Ascending aorta (tissue), 2 donors: Measurements from ENCODE around the gene MELK. TPM values are rescaled to one million over a fixed set of nuclear protein-coding genes. Genes with fewer than 3 reads are reported as not detected.
"Not testable (repeated sequence)": the region's sequence is repeated elsewhere in the genome, so short reads cannot be mapped to it uniquely, and the experiment has no call there.

ENCODE experiments used
- DNase-seq, 2 donors: peaks; one replicate each; pipeline ENCODE4 v3.0.0-alpha.2; 2019; ENCODE audit warnings: low spot score in 2 of 2
- H3K27ac ChIP-seq, 2 donors: fragments of 200-600 bp; sonication (generic); one replicate each; pipeline ENCODE4 v1.5.1; 2016 to 2017; ENCODE audit warnings: mild to moderate bottlenecking in 1 of 2
- H3K27me3 ChIP-seq: fragments of 200-600 bp; sonication (generic); one replicate; pipeline ENCODE4 v1.5.1; 2017
- H3K36me3 ChIP-seq, 2 donors: fragments of 200-600 bp; sonication (generic); one replicate each; pipeline ENCODE4 v1.5.1; 2016
- H3K4me1 ChIP-seq, 2 donors: fragments of 200-600 bp; sonication (generic); one replicate each; pipeline ENCODE4 v1.5.1; 2016 to 2017; ENCODE audit warnings: mild to moderate bottlenecking in 1 of 2
- H3K4me3 ChIP-seq, 2 donors: fragments of 200-600 bp; sonication (generic); one replicate each; pipeline ENCODE4 v1.5.1; 2016 to 2017; ENCODE audit warnings: mild to moderate bottlenecking in 1 of 2
- H3K9me3 ChIP-seq, 2 donors: fragments of 200-600 bp; sonication (generic); one replicate each; pipeline ENCODE4 v1.5.1; 2016
- intact Hi-C: fragments of 100-400 bp; cut with DNase I; formaldehyde crosslinking; loops from one replicate; pipeline ENCODE4 v1.15.1; 2023
- total RNA-seq: library from RNA; depleted of rRNA; stranded (reverse); fragments of >200 nt; gene quantifications from one replicate; pipeline ENCODE4 v1.1.0, GENCODE V29; 2016
- TF ChIP-seq, protein P1 (sequence below), 3 experiments: fragments of 200-600 bp in 2 of 3; fragments of 450-650 bp in 1 of 3; sonication (generic) in 2 of 3; IDR thresholded peaks; one replicate each; pipeline ENCODE4 v1.5.1; 2016 to 2019; ENCODE audit warnings: antibody characterized with exemption in 3 of 3, mild to moderate bottlenecking in 1 of 3, moderate library complexity in 1 of 3

MELK gene
- total RNA-seq, 1 donor from 2014 or later = not detected

- Histone ChIP-seq H3K4me3 (no peak overlapping the region), H3K9me3 (no peaks in the 10 kb centered on the region), H3K27me3 (no peaks in the 10 kb centered on the region), H3K36me3 (no peaks in the 10 kb centered on the region), H3K4me1 (no peaks in the 10 kb centered on the region), H3K27ac (no peak overlapping the region)
- intact Hi-C loops = no loop called here
- TF ChIP-seq, protein P1, sequence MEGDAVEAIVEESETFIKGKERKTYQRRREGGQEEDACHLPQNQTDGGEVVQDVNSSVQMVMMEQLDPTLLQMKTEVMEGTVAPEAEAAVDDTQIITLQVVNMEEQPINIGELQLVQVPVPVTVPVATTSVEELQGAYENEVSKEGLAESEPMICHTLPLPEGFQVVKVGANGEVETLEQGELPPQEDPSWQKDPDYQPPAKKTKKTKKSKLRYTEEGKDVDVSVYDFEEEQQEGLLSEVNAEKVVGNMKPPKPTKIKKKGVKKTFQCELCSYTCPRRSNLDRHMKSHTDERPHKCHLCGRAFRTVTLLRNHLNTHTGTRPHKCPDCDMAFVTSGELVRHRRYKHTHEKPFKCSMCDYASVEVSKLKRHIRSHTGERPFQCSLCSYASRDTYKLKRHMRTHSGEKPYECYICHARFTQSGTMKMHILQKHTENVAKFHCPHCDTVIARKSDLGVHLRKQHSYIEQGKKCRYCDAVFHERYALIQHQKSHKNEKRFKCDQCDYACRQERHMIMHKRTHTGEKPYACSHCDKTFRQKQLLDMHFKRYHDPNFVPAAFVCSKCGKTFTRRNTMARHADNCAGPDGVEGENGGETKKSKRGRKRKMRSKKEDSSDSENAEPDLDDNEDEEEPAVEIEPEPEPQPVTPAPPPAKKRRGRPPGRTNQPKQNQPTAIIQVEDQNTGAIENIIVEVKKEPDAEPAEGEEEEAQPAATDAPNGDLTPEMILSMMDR (IDR thresholded peaks at IDR 0.05) = no peak
- no peak for DNase-seq
Measured at GRCh38 chr9:36551129-36551528, 21.6 kb upstream of the MELK start.

GRCh38 chr9:36551910-36552309 is 20.8 kb upstream of the MELK start:
- H3K4me1 ChIP-seq = no peaks in the 10 kb centered on the region
- no peak overlapping the region for H3K27ac ChIP-seq
- no peaks in the 10 kb centered on the region for H3K27me3 ChIP-seq
- DNase-seq = no peak
- TF ChIP-seq, protein P1 (IDR thresholded peaks at IDR 0.05) = no peak
- H3K9me3 ChIP-seq = no peaks in the 10 kb centered on the region
- no peaks in the 10 kb centered on the region for H3K36me3 ChIP-seq
- no peak overlapping the region for H3K4me3 ChIP-seq
- intact Hi-C loops = no loop called here

DNA sequence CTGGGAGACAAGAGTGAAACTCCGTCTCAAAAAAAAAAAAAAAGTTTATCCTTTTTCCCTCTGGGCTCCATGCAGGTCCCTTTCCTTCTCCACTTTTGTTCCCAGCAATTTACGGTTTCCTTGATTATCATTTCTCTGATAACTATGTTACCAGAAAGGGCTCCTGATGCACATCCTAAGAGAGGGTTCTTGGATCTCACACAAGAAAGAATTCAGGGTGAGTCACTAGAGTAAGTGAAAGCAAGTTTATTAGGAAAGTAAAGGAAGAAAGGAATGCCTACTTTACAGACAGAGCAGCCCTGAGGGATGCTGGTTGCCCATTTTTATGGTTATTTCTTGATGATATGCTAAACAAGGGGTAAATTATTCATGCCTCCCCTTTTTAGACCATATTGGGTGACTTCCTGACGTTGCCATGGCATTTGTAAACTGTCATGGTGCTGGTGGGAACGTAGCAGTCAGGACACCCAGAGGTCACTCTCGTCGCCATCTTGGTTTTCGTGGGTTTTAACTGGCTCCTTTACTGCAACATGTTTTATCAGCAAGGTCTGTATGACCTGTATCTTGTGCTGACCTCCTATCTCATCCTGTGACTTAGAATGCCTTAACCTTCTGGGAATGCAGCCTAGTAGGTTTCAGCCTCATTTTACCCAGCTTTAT is 13.5 kb upstream of the MELK start:
- no peak overlapping the region for H3K4me3 ChIP-seq
- H3K27ac ChIP-seq = no peak overlapping the region
- intact Hi-C loops = no loop called here
- no peaks in the 10 kb centered on the region for H3K36me3 ChIP-seq
- no peaks in the 10 kb centered on the region for H3K27me3 ChIP-seq
- TF ChIP-seq, protein P1 (IDR thresholded peaks at IDR 0.05) = no peak
- no peaks in the 10 kb centered on the region for H3K4me1 ChIP-seq
- H3K9me3 ChIP-seq = no peaks in the 10 kb centered on the region
- no peak for DNase-seq

- Histone ChIP-seq H3K27ac (no peak overlapping the region), H3K27me3 (no peaks in the 10 kb centered on the region), H3K4me3 (no peak overlapping the region), H3K9me3 (no peaks in the 10 kb centered on the region), H3K4me1 (no peaks in the 10 kb centered on the region), H3K36me3 (no peaks in the 10 kb centered on the region)
- DNase-seq = no peak
- intact Hi-C loops = no loop called here
- TF ChIP-seq, protein P1 (IDR thresholded peaks at IDR 0.05) = no peak
Measured at GRCh38 chr9:36560771-36561170, 11.9 kb upstream of the MELK start.

- H3K4me3 ChIP-seq, DNase-seq, intact Hi-C loops, H3K36me3 ChIP-seq, H3K27ac ChIP-seq, H3K27me3 ChIP-seq, H3K9me3 ChIP-seq, H3K4me1 ChIP-seq: not testable (repeated sequence)
Measured at GRCh38 chr9:36562801-36563200, 9.9 kb upstream of the MELK start.

GRCh38 chr9:36566813-36567221 is 5.9 kb upstream of the MELK start:
- no peaks in the 10 kb centered on the region for H3K9me3 ChIP-seq
- H3K4me1 ChIP-seq = peaks cover 0 to 6% of the 10 kb centered on the region in 2 donors
- H3K27me3 ChIP-seq = no peaks in the 10 kb centered on the region
- H3K36me3 ChIP-seq = no peaks in the 10 kb centered on the region
- intact Hi-C loops = loop anchor here (1.0 kb wide), 1 partner anchor 80 kb away; no protein-coding TSS in a partner anchor
- H3K4me3 ChIP-seq = no peak overlapping the region
- H3K27ac ChIP-seq = peak overlapping the region; percentile 64 to 83
- TF ChIP-seq, protein P1 (IDR thresholded peaks at IDR 0.05) = no peak
- peak; percentile 43 to 85 for DNase-seq

GRCh38 chr9:36568681-36569080 is 4.0 kb upstream of the MELK start:
- H3K9me3 ChIP-seq, H3K36me3 ChIP-seq, H3K4me3 ChIP-seq, H3K27ac ChIP-seq, H3K27me3 ChIP-seq, intact Hi-C loops, DNase-seq: not testable (repeated sequence)
- peaks cover 4 to 11% of the 10 kb centered on the region in 2 donors for H3K4me1 ChIP-seq
